Endothelial cell of hepatic sinusoid (primary cell): ENCODE results near the gene PDE8B.

Experiments used
- in situ Hi-C: cut with HindIII; loops from 2 replicates; pipeline ENCODE4 v1.10.0; 2017; ENCODE audit warnings: low sequenced_read_pairs

PDE8B gene

DNA sequence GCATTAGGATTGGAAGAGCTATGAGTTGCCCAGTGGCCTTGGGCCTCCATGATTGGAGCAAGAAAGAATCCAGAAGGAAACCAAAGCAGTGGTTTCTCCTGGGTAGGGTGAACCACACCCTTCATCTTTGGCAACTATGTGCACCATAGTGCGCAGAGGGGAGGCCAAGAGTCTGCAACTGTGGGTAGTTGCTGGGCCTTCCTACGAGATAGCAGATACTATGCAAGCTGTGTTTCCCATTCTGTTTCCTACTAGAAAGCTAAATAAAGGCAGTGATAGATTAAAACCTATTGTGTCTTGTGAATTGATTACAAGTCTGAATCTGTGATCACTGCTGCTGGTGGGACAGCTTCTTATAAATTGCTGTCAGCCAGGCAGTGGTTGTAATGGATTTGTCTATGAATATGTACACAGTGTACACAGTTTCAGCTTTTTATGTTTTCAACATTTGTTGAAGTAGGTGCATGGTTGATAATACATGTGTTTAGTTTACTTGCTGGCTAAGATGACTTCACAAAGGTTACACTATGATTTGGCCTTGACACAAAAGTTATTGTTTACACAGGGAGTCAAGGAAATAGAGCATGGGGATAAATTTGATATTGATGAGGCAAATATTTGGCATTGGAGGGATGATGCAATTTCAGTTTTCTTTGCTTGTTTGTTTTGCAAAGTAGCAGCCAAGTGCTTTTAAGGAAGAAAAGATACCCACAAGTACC, 23.7 kb upstream of the PDE8B start:
- in situ Hi-C loops: no loop called here

- in situ Hi-C loops: no loop called here
Measured at GRCh38 chr5:77189421-77189820, 21.1 kb upstream of the PDE8B start.

DNA sequence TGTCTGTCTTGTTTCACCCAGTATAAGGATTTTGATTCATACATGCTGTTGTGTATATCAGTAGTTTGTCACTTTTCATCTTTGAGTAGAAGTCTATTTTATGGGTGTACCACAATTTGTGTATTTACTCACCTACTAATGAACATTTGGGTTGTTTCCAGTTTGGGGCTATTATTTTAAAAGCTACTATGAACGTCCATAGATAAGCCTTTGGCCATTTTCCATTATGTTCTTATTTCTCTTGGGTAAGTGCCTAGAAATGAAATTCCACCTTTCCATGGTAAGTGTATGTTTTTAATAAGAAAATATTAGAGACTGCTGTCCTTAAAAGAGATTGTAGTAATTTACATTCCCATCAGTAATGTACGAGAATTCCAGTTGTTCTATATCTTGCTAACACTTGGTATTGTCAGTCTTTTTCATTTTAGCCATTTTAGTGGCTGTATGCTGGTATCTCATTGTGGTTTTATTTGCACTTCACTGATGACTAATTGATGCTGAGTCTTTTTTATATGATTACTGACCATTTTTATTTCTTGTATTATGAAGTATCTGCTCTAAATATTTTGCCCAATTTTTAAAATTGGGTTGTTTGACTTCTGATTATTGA, 17.9 kb upstream of the PDE8B start:
- in situ Hi-C loops: no loop called here

DNA sequence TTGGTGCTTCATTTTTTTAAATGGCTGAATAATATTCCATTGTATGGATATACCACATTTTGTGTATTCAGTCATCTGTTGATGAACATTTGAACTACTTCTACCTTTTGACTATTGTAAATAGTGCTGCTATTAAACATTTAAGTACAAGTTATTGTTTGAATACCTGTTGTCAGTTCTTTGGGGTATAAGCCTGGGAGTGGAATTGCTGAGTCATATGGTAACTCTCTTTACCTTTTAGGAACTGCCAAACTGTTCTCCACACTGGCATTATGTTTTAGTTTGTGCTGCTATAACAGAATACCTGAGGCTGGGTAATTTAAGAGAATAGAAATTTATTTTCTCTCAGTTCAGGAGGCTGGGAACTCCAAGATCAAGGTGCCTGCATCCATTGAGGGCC, 15.7 kb upstream of the PDE8B start:
- in situ Hi-C loops: no loop called here

DNA sequence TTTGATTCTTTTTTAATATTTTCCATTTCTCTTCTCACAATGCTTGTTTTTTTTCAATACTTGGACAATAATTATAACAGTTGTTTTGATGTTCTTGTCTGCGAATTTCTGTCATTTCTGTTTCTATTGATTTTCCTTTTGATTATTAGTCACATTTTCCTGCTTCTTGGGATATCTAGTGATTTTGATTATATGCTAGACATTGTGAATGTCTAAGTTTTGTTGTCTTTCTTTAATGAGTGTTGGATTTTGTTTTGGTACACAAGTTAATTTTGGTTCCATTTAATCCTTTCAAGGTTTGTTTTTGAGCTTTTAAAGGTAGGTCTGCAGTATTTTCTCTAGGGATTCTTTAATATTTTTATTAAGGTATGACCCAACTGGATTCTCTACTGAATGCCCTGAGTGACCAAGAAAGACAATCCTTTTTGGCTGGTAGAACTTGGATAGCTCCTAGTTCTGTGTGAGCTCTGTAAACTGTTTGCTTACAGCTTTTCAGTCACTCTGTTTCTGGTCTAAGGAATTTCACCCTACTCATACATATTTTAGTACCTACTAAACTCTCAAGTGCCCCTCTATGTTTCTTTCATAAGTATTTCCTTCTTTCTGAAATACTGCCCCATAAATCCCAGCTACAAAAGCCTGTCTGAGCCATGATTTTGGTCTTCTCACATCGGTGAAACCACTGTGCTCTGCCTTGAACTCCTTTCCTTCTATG, 12.5 kb upstream of the PDE8B start:
- in situ Hi-C loops: no loop called here

- in situ Hi-C loops: no loop called here
Measured at GRCh38 chr5:77200663-77201062, 9.8 kb upstream of the PDE8B start.

DNA sequence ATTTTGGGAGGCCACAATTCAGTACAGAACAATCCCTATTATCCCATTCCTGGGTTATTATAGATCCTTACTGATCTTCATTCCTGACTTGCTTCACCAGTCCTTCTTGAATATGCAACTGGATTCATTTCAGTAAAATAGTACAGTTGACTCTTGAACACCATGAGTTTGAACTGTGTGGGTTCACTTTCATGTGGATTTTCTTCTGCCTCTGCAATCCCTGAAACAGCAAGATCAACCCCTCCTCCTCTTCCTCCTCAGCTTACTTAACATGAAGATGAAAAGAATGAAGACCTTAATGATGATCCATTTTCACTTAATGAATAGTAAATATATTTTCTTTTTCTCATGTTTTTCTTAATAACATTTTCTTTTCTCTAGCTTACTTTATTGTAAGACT, 8.3 kb upstream of the PDE8B start:
- in situ Hi-C loops: no loop called here

- in situ Hi-C loops: no loop called here
Measured at GRCh38 chr5:77204967-77205366, 5.5 kb upstream of the PDE8B start.

DNA sequence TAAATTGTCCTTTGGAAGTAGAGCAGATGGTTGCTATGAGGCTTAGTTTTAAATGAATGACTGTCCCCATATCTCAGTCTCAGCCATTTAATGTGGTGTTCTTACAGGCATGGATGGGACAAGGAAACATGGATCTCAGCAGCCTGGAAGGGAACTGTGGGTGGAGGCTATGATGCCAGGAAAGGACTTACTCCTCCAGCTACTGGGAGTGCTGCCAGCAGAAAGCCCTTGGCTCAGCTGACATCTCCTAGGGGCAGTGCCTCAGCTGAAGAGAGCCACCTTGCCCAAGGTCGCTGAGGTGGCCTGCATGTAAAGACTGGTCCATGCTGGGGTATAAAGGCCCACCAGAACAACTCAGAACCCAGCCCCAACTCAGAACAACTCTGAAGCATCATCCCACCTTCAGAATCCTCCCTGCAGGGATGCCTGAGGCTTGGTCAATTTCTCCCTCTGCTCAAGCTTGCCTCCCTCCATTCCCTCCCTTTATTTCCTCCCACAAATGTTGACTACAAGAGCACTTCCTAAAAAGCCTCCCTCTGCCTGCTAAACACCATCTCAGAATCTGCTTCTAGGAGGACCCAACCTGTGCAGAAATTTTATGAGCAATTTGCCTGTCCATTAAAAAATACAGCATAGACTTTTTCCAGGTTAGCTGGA, 1.8 kb upstream of the PDE8B start:
- in situ Hi-C loops: no loop called here

- in situ Hi-C loops: loop anchor here (5.0 kb wide), 1 partner anchor 63 kb away; no protein-coding TSS in a partner anchor
Measured at GRCh38 chr5:77209495-77210090, 887 bp upstream of the PDE8B start.

- in situ Hi-C loops: loop anchor here (5.0 kb wide), 1 partner anchor 61 kb away; no protein-coding TSS in a partner anchor
Measured at GRCh38 chr5:77210964-77211690, 647 bp downstream of the PDE8B start.

- in situ Hi-C loops: loop anchor here (5.0 kb wide), 1 partner anchor 61 kb away; no protein-coding TSS in a partner anchor
Measured at GRCh38 chr5:77211691-77212047, 1.2 kb downstream of the PDE8B start.

- in situ Hi-C loops: loop anchor here (5.0 kb wide), 1 partner anchor 59 kb away; no protein-coding TSS in a partner anchor
Measured at GRCh38 chr5:77213601-77214000, 3.1 kb downstream of the PDE8B start.

DNA sequence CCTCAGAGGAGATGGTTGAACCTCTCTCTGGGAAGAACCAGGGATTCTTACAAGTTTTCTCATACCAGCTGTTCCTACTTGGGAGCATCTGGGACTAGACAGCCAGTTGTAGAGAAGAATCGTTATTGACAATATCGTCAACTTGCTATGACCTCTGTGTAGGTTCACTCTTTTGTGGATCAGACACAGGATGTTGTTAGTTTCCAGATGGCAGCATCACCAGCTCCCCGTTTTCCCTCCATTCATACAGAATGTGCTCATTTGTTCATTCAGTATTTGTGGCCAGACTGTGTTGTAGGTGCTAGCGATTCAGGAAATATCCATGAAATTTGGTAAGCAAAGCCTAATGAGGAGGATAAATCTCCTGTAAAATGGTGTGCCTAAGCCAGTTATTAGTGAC, 3.7 kb downstream of the PDE8B start:
- in situ Hi-C loops: loop anchor here (5.0 kb wide), 1 partner anchor 58 kb away; no protein-coding TSS in a partner anchor

GRCh38 chr5:77218263-77218662, 7.8 kb downstream of the PDE8B start:
- in situ Hi-C loops: no loop called here

GRCh38 chr5:77221115-77221514, 10.6 kb downstream of the PDE8B start:
- in situ Hi-C loops: no loop called here

DNA sequence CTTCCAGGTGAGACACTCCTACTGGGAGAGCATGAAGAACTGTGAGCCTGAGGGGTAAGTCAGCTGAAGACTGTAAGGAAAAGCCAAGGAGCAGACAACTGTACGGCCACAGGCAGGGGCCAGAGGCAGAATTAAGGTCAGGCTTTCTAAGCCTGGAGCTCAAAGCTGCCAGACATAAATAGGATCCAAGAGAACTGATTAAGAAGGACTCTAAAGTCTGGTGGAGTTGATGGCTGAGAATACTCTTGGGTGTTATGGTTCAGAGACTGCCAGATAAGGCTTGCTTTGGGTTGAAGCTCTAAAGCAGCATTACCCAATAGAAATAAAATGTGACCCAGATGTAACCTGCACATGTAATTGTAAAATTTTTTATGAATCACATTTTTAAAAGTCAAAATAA, 12.2 kb downstream of the PDE8B start:
- in situ Hi-C loops: no loop called here

- in situ Hi-C loops: no loop called here
Measured at GRCh38 chr5:77223653-77224052, 13.2 kb downstream of the PDE8B start.

DNA sequence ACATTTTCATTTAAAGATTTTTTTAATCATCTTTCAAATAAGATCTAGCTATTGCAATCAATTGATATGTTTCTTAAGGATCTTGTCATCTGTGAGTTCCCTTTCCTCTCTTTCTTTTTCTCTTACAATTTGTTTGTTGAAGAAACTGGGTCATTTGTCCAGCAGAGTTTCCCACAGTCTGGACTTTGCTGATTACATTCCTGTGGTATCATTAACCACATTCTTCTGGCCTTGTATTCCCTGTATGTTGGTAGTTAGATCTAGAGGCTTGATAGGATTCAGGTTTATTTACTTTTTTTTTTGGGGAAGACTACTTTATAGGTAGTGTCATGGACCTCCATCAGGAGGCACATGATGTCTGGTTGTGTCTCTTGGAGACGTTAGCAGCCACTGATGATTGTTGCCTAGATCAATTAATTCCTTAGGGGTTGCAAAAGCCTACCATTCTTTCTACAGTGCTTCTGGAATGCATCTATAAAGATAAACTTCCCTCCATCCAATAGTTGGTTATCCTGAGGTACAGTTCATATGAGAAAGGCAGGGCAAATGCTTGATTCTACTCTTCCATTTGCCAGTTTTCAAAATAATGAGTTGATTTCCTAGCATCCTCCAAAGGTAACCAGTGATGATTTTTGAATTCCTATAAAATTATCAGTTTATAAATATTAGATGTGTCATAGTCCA, 14.3 kb downstream of the PDE8B start:
- in situ Hi-C loops: no loop called here

GRCh38 chr5:77225531-77225930, 15.1 kb downstream of the PDE8B start:
- in situ Hi-C loops: no loop called here
